ENCODE measurements around the gene RASL10B. TPM values are rescaled to one million over a fixed set of nuclear protein-coding genes. Genes with fewer than 3 reads are reported as not detected.
"Not testable (repeated sequence)": the region's sequence is repeated elsewhere in the genome, so short reads cannot be mapped to it uniquely, and the experiment has no call there.

Gene RASL10B, protein sequence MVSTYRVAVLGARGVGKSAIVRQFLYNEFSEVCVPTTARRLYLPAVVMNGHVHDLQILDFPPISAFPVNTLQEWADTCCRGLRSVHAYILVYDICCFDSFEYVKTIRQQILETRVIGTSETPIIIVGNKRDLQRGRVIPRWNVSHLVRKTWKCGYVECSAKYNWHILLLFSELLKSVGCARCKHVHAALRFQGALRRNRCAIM
- total RNA-seq (2014; rRNA removed; shearing (Covaris generic)), result 28.3 and 29.2 TPM in 2 replicates

DNA sequence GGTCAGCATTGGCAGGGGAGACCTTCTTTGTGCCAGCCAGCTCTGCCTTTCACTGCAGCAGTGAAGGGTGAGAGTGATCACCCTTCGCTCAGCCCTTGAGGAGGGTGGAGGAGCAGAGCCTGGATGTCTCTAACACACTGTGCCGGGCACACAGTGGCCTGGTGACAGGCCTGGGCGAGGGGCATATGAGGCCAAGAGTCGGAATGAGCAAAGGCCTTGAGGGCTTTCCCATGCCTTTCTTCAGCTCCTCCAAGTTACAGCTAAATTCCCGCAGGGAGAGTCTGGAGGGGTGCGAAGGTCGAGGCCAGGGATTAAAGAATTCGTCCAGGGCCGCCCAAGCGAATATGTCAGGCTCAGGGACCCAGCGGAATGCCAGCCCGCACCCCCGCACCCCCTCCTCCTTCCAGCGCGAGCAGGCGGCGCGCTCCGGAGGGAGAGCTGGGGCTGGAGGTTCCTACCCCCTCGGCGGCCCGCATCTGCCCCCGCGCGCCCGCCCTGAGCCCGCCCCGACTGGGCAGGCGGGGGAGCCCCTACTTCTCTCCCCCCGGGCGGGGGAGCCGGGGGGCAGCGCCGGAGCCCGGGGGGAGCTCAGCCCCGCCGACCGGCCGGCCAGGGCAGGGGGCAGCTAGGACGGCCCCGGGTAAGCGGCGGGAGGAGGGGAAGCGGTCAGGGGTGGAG is at the start of gene RASL10B:
TSS of gene RASL10B (plus strand) at position 401 of the 678 bp plus-strand sequence. CDS start 3,546 bp downstream, outside the sequence.
- peaks cover 20% of the 10 kb centered on the region for H3K4me1 ChIP-seq
- H3K9me3 ChIP-seq (replicated peaks), result no peaks in the 10 kb centered on the region
- DNase-seq, result peak; percentile 75 to 77
- H3K27me3 ChIP-seq, result no peaks in the 10 kb centered on the region
- H3K36me3 ChIP-seq, result no peaks in the 10 kb centered on the region
- no peak within 1 kb of the TSS for H3K27ac ChIP-seq
- H3K4me3 ChIP-seq, result peak within 1 kb of the TSS; percentile 98

DNA sequence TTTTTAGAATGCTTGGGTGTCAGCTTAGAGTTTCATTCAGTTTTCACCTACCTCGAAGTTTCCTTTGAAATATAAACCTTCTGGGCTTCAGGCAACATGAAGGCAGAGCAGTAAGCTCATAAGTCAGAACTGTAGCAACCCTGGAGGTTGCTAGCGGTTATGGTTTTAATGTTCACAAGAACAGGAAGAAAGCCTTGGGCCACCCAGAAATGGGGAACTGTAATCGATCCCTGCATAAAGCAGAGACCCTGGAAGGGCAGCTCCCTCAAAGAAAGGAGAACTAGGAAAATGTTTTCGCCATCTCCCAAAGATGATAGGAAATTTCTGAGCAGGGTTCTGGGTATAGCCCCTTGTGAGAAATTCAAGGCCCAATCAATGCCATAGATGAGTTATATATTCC is 47.8 kb upstream of the RASL10B start:
- Histone ChIP-seq H3K27me3 (no peaks in the 10 kb centered on the region), H3K9me3 (replicated peaks) (no peaks in the 10 kb centered on the region), H3K36me3 (peaks cover 52% of the 10 kb centered on the region), H3K4me3 (no peak overlapping the region), H3K4me1 (peaks cover 5% of the 10 kb centered on the region; the same call in 1 of the 2 replicates), H3K27ac (no peak overlapping the region)
- peak; percentile 7 to 17 for DNase-seq

DNA sequence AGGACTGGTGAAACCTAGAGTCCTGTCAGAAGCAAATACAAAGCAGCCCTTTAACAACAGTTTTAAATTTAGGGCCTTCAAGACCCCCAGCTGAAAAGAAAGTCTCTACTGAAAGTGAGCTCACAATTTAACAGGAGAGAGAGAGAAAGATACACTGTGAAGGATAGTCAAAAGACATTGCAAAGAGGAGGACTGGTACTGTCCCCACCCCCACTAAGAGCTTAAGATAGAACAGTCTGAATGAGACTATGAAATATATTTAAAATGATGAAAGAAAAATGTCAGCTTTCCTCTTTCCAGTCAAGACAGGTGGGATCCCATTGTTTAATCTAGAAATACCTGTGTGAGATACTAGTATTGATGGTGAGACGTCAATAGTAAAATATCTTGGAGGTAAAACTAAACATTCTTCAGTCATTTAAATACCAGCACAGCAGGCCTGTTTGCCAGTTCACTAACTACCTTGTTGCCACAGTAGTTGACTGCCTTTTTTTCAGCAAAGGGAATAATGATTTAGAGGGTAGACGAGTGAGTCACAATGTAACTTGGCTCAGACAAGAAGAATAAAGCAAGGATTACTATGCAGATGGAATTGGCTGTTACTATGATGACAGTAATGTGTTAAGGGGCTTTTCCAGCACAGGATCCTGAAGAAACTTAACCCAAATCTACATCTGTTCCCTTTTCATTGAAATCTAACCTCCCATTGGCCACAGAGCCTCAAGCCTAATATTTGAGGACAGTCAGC is 47.2 kb upstream of the RASL10B start:
- peaks cover 54% of the 10 kb centered on the region for H3K36me3 ChIP-seq
- no peak overlapping the region for H3K27ac ChIP-seq
- DNase-seq, result peak; percentile 19 to 61
- H3K4me1 ChIP-seq, result peaks cover 5% of the 10 kb centered on the region; the same call in 1 of the 2 replicates
- H3K4me3 ChIP-seq, result no peak overlapping the region
- H3K9me3 ChIP-seq (replicated peaks), result no peaks in the 10 kb centered on the region
- no peaks in the 10 kb centered on the region for H3K27me3 ChIP-seq

DNA sequence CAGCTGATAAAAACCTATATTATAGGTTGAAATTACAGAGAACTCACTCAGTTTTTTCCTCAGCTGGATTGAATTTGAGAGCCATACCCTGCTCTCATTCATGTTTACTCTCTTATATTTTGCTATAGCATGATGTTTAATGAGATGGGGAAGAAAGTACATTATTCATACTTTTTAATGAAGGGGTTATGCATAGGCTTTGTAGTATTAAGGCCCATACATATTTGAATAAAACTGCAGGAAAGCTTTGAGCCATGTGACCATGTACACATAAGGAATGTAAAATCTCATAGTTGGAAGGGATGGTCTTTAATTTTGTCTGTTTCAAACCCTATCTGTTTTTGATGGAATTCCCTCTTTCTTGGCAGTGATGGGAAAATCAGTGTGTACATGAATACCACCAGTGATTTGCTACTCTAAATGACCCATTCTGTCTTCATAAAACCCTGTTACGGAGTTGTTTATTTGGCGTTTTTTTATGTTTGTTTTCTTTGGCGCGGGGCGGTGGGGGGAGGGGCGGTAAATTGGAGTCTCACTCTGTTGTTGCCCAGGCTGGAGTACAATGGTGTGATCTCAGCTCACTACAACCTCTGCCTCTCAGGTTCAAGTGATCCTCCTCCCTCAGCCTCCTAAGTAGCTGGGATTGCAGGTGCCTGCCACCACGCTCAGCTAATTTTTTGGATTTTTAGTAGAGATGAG is 38.8 kb upstream of the RASL10B start:
- Histone ChIP-seq H3K9me3 (replicated peaks) (no peaks in the 10 kb centered on the region), H3K27ac (no peak overlapping the region), H3K4me3 (no peak overlapping the region), H3K4me1 (no peaks in the 10 kb centered on the region), H3K27me3 (no peaks in the 10 kb centered on the region), H3K36me3 (peaks cover 65% of the 10 kb centered on the region)
- DNase-seq, result no peak

DNA sequence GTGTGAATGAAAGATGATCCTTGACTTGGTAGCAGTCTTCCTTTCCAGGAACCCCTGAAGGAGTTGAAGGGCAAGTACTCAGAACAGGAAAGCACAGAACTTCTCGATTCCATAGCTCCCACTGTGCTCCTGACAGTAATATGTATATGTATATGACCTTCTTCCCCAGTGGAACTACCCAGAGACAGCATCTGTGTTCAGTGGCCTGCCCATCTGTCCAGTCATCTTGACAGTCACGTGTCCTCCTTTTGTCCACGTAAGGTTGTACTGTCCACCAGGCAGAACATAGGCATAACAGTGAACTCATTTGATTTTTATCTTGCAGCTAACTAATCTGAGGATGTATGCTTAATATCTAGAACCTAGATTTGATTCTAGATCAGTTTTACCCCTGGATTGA is 37.8 kb upstream of the RASL10B start:
- no peak overlapping the region for H3K27ac ChIP-seq
- H3K4me3 ChIP-seq, result no peak overlapping the region
- H3K27me3 ChIP-seq, result no peaks in the 10 kb centered on the region
- no peaks in the 10 kb centered on the region for H3K9me3 ChIP-seq (replicated peaks)
- DNase-seq, result no peak
- no peaks in the 10 kb centered on the region for H3K4me1 ChIP-seq
- H3K36me3 ChIP-seq, result peaks cover 60% of the 10 kb centered on the region

DNA sequence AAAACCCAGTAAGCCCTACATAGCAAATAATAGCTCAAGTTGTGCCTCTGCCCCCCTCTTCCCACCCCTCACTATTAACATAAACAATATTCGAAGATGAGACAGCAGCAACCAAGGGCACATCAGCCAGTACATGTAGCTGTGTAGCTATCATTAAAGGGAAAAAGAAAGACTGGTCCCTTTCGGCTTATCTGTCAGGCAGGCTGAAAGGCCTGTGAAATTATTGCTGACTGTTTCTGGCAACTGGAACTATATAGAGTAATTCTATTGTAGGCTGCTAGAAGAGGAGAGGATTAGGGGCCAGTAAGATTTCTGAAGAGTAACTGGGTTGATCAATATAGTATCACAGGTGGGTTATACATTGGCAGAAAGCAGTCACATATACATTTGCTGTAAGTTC is 36.5 kb upstream of the RASL10B start:
- Histone ChIP-seq H3K4me3 (no peak overlapping the region), H3K27me3 (no peaks in the 10 kb centered on the region), H3K9me3 (replicated peaks) (no peaks in the 10 kb centered on the region), H3K36me3 (peaks cover 49% of the 10 kb centered on the region), H3K4me1 (no peaks in the 10 kb centered on the region), H3K27ac (no peak overlapping the region)
- DNase-seq, result no peak

DNA sequence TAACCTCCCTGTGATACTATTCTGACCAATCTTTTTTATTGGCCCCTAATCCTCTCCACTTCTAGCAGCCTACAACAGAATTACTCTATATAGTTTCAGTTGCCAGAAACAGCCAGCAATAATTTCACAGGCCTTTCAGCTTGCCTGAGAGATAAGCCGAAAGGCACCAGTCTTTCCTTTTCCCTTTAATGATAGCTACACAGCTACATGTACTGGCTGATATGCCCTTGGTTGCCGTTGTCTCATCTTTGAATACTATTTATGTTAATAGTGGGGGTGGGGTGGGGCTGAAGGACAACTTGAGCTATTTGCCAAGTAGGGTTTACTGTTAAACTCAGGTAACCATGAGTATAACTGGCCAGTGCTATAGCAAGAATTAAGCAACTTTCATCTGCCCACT is 35.8 kb upstream of the RASL10B start:
- no peaks in the 10 kb centered on the region for H3K27me3 ChIP-seq
- no peaks in the 10 kb centered on the region for H3K9me3 ChIP-seq (replicated peaks)
- DNase-seq, result no peak
- H3K4me3 ChIP-seq, result no peak overlapping the region
- H3K4me1 ChIP-seq, result no peaks in the 10 kb centered on the region
- peaks cover 42% of the 10 kb centered on the region for H3K36me3 ChIP-seq
- H3K27ac ChIP-seq, result no peak overlapping the region

DNA sequence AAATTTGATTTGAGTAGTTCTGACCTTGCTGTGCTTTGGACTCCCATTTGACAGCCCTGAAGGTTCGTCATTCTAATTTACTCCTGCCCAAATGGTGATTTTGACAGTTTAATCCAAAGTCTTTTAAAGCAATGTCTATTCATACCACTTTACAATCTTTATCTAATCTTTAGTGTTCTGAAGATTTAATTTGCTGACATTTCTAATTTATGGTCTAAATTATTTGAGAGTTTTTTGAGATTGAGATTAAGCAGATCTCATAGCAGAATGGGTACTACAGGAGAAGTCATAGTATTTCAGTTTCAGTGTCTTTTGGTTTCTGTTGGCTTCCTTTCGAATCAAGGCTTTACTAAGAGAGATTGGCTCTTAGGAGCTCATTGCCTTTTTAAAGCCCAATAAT is 32.6 kb upstream of the RASL10B start:
- no peak overlapping the region for H3K4me3 ChIP-seq
- H3K4me1 ChIP-seq, result no peaks in the 10 kb centered on the region
- no peak overlapping the region for H3K27ac ChIP-seq
- peaks cover 25% of the 10 kb centered on the region for H3K36me3 ChIP-seq
- H3K27me3 ChIP-seq, result no peaks in the 10 kb centered on the region
- H3K9me3 ChIP-seq (replicated peaks), result no peaks in the 10 kb centered on the region
- DNase-seq, result no peak

DNA sequence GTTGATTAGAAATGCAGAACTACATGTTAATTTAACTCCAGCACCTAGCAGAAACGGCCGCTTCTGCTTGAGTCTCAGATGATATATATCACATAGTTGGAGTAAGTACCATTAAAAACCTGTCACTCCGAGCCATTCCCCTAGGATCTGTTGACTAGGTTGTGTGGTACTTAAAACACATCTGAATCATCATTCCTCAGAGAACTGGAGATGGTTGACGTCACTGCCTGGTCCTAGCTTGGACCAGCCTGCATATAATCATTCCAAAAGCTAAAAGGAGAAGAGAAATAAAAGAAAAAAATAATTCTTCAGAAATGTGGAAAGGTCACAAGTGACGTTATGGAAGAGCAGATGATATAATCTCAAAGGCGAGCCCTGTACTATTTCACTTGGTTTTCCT is 31.3 kb upstream of the RASL10B start:
- Histone ChIP-seq H3K4me3 (no peak overlapping the region), H3K36me3 (peaks cover 15% of the 10 kb centered on the region), H3K27me3 (no peaks in the 10 kb centered on the region), H3K27ac (no peak overlapping the region), H3K4me1 (no peaks in the 10 kb centered on the region), H3K9me3 (replicated peaks) (no peaks in the 10 kb centered on the region)
- no peak for DNase-seq

DNA sequence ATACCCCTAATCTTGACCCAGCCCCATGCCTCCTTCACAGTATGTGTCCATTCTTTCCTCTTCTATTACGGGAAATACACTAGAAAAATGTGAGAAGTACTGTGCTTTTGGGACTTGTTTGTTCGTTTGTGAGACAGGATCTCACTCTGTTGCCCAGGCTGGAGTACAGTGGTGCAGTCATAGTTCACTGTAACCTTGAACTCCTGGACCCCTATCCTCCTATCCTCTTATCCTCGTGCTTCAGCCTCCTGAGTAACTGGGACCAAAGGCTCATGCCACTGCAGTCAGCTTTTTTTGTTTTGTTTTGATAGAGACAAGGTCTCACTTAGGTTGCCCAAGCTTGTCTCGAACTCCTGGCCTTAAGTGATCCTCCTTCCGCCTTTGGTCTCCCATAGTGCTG is 29.9 kb upstream of the RASL10B start:
- DNase-seq, result no peak
- Histone ChIP-seq H3K4me1 (no peaks in the 10 kb centered on the region), H3K9me3 (replicated peaks) (no peaks in the 10 kb centered on the region), H3K36me3 (peaks cover 6% of the 10 kb centered on the region), H3K27me3 (no peaks in the 10 kb centered on the region), H3K27ac (no peak overlapping the region), H3K4me3 (no peak overlapping the region)

DNA sequence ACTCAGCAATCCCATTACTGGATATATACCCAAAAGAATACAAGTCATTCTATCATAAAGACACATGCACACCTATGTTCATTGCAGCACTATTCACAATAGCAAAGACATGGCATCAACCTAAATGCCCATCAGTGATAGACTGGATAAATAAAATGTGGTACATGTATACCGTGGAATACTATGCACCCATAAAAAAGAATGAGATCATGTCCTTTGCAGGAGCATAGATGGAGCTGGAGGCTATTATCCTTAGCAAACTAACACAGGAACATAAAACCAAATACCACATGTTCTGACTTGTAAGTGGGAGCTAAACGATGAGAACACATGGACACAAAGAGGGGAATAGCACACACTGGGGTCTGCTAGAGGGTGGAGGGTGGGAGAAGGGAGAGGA is 28.1 kb upstream of the RASL10B start:
- H3K4me1 ChIP-seq, DNase-seq: not testable (repeated sequence)

DNA sequence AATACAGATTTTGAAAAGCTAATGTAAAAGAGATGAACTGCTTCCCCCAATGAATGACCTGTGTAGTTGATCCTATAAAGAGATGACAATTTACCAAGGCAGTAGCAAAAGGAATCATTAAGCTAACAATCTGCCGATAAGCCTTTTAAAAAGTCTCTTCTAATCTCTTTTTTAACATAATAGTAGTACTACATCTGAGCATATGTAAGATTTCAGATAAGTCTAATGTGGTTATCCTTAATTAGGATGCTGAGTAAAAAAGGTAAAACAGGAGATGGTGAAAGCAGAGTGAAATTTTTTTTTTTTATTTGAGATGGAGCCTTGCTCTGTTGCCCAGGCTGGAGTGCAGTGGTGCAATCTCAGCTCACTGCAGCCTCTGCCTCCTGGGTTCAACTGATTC is 26.2 kb upstream of the RASL10B start:
- DNase-seq, result no peak
- no peak overlapping the region for H3K4me3 ChIP-seq
- H3K36me3 ChIP-seq, result peaks cover 10% of the 10 kb centered on the region
- no peaks in the 10 kb centered on the region for H3K4me1 ChIP-seq
- H3K27me3 ChIP-seq, result no peaks in the 10 kb centered on the region
- no peaks in the 10 kb centered on the region for H3K9me3 ChIP-seq (replicated peaks)
- H3K27ac ChIP-seq, result no peak overlapping the region

More for the DNA sequence above, 28.1 kb upstream of the RASL10B start:
- H3K36me3 ChIP-seq; H3K27ac ChIP-seq; H3K27me3 ChIP-seq; H3K9me3 ChIP-seq (replicated peaks); H3K4me3 ChIP-seq: not testable (repeated sequence)

DNA sequence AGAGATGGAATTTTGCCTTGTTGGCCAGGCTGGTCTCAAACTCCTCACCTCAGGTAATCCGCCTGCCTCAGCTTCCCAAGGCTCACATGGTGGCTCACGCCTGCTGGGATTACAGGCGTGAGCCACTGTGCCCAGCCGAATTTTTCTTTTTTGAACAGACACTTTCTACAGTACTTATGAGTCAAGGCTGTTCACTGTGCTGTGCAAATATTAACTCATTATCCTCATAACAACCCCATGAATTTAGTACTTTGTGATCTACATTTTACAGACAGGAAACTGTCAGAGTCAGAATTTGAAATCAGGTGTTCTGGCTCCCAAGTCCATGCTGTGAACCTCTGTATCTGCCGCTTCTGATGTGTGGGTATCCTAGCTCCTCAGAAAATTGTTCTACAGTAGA is 25.7 kb upstream of the RASL10B start:
- Histone ChIP-seq H3K36me3 (peaks cover 14% of the 10 kb centered on the region), H3K4me3 (no peak overlapping the region), H3K9me3 (replicated peaks) (no peaks in the 10 kb centered on the region), H3K27ac (no peak overlapping the region), H3K4me1 (no peaks in the 10 kb centered on the region), H3K27me3 (no peaks in the 10 kb centered on the region)
- DNase-seq, result no peak

DNA sequence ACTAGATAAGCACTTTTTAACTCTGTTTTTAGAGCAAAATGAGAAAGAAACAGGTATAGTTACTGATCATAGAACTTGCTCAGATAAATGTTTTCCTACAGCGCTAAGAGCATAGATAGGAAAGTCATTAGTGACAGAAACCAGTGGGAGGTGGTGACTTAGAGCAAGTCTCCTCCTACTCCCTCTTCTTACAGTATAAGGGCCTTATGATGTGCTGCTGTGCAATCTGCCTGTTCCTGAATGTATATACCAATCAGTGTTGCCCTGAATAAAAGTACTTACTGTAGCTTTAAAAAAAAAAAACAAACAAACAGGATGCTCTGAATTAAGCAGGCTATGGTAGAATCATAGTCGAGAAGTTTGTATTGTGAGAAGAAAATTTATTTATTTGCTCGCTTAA is 23.3 kb upstream of the RASL10B start:
- Histone ChIP-seq H3K27ac (no peak overlapping the region), H3K9me3 (replicated peaks) (no peaks in the 10 kb centered on the region), H3K4me1 (peaks cover 3% of the 10 kb centered on the region; the same call in 1 of the 2 replicates), H3K36me3 (peaks cover 22% of the 10 kb centered on the region), H3K4me3 (no peak overlapping the region), H3K27me3 (no peaks in the 10 kb centered on the region)
- DNase-seq, result no peak

DNA sequence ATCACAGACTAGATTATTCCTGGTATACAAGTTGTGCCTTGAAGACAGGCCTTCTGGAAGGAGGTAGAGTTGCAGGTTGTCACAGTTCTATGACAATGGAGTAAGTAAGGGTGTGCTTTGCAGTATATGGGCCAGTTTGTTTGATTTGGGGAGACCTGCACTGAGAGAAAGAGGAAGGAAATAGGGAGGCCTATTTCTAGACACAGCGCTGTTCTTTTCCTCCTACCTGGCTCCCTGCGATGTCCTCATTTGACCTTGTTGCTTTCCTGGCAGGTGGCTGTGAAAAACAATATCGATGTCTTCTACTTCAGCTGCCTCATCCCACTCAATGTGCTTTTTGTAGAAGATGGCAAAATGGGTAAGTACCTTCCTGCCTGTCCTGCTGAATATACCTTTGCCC is 22.5 kb upstream of the RASL10B start:
- no peaks in the 10 kb centered on the region for H3K27me3 ChIP-seq
- peaks cover 22% of the 10 kb centered on the region for H3K36me3 ChIP-seq
- peaks cover 10% of the 10 kb centered on the region; the same call in 1 of the 2 replicates for H3K4me1 ChIP-seq
- no peaks in the 10 kb centered on the region for H3K9me3 ChIP-seq (replicated peaks)
- DNase-seq, result no peak
- H3K27ac ChIP-seq, result no peak overlapping the region
- no peak overlapping the region for H3K4me3 ChIP-seq

Data from SJCRH30 (cell line).